GM21526 (cell line): Measurements from ENCODE around the gene RRP12.

Source experiments
- ATAC-seq: cut with Tn5 transposase; IDR thresholded peaks from one replicate; pipeline ENCODE4 v1.9.1; 2021; ENCODE audit warnings: moderate library complexity; ENCODE audit not compliant: unreplicated experiment, low FRiP score

The RRP12 gene

DNA sequence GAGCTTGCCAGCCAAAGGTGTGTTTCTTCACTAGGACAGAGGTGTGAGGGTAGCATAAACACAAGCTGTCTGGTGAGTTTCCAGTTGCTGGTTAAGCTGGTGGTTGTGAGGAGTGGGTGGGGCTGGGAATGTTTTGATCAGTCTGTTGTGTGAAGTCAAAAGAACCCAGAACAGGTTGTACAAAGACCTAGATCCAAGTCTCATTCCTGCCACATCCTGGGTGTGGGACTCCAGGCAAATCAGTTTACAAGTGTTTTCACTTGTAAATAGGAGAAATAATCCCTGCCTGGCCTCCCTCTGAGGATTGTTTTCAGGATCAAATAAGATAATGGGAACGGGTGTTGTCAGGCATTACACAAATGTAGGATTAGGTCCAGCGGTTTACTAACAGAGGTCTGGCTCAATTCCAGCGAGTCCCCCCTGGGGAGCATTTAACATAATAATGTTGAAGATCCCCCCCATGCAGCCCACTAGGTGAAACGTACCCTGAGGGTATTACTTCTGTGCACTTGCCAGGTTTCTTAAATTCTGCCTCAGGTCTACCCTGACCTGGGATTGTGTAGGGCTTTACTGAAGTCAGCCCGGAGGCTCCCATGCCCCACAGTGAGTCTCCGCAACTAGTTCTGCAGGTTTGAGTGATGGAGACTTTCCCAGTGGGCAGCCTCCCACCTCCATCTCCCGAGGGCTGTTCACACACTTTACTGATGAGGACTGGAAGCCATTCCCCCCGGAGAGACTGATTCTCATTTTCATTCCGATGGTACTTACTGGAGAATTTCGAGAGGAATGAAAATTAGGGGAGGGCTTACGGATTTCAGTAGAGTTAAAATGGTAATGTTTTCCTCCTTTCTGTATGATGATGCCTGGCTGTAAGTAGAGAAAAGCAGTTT is 64.0 kb downstream of the RRP12 start:
- no peak for ATAC-seq

DNA sequence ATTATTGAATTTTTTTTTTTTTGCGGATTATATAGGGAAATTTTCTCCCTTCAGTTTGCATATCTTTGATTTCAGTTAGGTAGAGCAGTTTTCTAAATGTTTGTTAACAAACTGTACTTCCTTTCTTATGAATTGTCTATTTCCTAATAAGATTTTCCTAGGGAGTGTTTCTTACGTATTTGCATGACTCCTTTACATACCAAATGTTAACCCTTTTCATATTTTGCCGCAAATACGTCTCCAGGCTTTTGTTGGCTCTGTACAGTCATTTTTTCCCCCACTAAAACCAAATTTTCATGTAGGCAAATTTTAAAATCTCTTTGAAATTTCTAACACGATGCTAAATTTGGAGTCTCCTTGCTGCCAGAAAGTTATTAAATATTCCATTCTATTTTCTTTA is 64.7 kb downstream of the RRP12 start:
- no peak for ATAC-seq

DNA sequence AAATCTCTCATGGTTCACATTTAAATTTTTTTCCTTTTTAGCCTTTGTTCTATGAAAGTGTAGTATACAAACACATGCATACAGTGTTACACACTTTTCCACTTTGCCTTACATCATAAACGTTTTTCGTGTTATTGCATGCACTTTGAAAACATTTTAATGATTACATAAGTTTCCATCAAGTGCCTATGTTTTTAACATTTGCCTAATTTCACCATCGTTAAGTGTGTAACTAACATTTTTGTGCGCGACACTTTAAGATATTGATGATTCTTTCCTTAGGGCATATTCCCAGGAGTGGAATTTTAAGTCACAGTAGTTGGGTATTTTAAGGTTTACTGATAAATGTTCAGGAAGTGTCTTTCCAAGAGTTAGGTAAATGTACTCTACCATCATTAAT is 65.1 kb downstream of the RRP12 start:
- no peak for ATAC-seq

DNA sequence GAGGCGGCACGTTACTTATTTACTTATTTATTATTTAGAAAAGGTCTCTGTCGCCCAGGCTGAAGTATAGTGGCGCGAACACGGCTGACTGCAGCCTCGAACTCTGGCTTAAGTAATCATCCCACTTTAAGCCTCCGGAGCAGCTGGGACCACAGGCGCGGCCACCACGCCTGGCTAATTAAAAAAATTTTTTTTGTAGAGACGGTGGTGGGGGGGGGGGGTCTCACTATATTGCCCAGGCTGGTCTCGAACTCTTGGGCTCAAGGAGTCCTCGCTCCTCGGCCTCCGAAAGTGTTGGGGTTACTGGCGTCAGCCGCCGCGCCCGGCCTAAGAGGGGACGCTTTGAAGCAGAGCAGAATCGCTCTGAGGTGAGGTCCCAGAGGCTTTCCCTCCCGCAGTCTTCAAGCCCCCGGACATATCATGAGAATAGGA is 65.9 kb downstream of the RRP12 start:
- no peak for ATAC-seq

DNA sequence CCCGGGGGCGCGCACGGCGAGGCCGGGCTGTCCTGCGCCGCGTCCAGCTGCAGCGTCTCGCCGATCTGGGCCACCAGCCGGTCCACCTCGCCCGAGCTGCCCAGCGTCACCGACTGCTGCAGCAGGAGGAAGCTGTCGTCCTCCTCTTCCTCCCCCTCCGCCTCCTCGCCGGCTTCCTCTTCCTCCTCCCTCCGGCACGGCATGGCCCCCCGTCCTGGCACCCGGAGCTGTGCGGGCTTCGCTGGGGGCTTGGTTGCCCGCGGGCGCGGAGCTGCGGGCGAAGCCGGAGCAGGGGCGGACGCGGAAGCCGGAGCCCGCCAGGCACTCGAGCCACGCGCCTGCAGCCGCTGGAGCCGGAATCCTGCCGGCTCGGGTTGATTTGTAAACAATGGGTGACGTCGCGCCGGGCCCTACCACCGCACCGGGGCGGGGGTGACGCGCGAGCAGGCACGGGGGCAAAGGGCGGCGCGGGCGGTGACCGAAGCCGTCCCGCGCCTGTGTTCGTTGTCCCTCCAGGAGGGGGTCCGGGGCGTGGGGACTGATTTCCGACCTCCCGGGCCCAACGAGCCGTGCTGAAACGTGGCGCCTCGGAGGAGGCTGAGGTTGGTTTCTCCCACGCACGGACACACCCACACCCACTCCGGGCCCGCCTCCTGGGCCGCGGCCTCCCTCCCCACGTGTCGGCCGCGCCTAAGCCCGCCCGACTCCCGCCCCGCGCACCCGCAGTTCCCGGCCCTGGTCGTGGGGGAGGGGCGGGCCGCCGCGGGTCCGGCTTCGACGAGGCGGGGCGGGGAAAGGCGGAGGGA is 66.6 kb downstream of the RRP12 start, which contains the start of gene FRAT2:
TSS of gene FRAT2 (minus strand) at position 360 of the 806 bp plus-strand sequence. CDS start at position 203, 157 bp downstream.
- peak; percentile 72 for ATAC-seq

DNA sequence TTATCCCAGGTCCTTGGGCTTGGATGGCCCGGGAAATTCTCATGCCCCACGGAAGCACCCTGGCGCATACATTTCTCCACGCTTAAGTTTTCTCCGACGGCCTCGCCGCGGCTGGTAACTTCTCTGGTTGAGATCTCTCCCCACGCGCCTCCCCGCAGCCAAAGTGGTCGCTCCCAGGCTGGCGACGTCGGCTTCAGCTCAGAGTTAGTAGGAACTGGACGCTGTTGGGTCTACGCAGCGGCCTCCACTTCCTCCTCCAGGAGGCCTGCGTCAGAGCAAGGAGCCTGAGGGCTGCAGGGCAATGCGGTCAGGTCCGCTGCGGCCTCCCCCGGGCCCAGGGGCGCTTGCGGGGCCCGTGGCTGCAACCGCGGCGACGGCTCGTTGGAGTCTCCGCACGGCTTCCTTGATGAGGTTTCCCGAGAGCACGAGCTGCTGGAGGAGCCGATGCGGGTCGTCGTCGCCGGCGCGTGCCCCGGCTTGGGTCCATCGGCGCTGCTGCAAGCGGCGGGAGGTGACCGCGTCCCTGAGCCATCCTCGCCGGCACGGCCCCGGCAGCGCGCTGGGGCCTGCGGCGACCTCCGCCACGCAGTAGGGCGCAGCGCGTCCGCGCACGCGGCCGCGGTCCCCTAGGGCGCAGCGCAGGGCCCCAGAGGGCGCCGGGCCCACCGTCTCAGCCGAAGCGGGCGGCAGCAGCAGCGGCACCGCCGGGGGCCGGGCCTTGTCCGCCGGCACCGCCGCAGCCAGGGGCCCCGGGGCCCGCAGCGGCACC is 67.4 kb downstream of the RRP12 start:
- ATAC-seq, result peak; percentile 28

DNA sequence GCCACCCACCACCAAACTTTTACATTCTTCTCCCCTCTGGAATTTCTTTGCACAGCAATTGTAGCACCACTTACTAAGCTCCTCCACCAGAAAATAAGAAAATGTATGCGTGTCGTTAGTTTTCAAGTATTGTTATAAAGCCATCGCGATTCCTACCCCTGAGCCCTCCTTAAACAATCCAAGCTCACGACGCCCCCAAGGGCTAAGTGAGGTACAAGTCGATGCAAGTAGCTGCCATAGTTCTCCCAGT is 67.9 kb downstream of the RRP12 start:
- no peak for ATAC-seq

DNA sequence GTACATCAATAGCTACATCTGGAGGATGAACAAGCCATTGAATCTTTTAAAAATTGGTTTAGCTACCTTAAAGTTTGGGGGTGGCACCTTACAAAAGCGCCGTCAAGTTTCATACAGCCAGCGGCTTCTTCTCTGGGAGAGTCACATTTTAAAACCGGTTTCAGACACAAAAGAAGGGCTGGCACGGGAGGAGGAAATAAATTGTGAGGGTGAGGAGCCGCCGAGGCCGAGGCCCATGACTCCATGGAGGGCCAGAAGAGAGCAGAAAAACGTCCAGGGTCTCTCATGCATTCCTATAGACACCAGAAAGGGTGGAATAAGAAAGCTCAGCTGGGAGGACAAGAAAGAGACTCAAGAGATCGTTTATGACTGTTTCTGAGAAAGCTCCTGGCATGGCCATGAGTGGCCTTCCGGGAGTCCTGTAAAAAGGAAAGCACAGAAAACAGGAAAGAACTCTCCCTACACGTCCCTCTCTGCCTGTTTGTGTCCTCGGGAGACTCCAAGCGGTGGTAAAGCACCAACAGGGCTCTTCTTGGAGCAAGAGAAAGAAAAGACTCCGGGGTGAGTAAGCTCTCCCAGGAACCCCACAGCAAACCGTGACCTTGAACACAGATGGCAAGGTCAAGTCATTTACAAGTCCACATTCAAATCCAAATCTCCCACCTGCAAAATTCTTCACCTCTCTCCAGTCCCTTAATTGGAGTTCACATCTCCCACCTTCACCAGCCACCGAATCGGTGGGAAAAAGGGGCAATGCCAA is 68.4 kb downstream of the RRP12 start:
- no peak for ATAC-seq

DNA sequence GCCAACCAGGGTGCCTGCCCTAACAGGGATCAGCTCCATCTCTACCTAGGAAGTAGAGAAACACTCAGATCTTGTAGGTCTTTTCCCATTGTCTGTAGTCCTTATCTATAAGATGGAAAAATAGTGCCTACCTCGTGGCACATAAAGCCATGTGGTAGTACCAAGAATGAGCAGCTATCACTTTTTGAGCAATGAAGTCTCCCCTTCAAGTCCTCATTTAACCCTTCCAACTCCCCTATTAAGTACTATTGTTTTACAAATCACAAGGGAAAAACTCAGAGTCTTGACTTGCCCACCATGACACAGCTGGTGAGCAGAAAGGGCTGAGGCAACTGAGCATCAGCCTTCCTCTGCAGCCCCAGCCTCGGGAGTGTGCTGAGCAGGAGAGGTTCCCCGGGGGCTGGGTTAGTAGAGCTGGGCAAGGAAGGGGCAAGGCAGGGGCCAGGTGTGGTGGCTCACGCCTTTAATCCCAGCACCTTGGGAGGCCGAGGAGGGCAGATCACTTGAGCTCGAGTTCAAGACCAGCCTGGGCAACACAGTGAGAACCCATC is 69.9 kb downstream of the RRP12 start:
- no peak for ATAC-seq

DNA sequence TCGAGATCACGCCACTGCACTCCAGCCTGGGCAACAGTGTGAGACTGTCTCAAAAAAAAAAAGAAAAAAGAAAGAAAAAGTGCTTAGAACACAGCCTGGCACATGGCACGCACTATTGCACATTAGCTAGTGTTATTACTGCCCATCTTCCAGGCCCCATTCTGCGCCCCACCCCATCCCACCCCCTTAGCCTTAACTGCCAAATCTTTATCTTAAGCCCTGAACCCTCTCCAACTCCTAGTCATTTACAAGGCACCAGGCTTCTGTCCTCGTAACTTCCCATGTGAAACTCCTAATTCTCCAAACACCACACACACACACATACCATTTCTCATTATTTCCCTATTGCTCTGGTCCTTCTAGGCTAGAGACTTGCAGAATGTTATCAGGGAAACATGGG is 71.4 kb downstream of the RRP12 start:
- ATAC-seq, result no peak

DNA sequence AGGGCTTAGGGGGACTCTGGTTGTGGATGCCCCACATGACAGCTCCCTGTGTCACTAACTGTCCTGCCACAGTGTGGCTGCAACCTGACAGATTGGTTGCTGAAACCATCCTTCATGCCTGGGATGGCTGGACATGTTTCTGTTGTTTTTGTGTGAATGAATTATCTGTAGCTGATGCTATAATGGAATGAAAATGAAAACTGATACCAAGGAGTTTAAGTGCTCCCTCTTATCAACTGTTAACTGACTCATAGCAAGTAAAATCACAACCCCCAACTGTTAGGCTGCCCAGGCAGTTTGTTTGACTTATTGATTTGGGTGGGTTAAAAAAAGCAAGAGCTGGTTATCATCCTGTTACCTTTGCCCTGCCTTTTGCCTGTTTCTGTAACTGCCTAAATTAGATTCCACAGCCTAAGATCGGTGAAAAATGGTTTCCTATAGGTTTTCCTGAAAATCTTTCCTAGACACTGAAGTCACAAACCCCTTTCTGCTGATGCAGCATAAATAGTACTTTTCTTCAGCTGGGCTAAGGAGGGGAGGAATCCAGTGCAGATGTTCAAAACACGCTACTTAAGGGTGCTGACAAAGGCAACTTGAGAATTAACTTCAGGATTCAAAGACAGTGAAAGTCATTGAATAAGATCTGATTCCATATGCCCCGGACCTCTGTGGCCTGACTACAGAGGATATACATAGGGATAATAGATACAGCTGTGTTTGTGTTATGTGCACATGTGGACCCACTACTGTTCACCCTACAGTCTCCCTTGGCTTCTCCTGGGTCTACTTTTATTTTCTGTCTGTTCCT is 72.3 kb downstream of the RRP12 start:
- ATAC-seq, result no peak

DNA sequence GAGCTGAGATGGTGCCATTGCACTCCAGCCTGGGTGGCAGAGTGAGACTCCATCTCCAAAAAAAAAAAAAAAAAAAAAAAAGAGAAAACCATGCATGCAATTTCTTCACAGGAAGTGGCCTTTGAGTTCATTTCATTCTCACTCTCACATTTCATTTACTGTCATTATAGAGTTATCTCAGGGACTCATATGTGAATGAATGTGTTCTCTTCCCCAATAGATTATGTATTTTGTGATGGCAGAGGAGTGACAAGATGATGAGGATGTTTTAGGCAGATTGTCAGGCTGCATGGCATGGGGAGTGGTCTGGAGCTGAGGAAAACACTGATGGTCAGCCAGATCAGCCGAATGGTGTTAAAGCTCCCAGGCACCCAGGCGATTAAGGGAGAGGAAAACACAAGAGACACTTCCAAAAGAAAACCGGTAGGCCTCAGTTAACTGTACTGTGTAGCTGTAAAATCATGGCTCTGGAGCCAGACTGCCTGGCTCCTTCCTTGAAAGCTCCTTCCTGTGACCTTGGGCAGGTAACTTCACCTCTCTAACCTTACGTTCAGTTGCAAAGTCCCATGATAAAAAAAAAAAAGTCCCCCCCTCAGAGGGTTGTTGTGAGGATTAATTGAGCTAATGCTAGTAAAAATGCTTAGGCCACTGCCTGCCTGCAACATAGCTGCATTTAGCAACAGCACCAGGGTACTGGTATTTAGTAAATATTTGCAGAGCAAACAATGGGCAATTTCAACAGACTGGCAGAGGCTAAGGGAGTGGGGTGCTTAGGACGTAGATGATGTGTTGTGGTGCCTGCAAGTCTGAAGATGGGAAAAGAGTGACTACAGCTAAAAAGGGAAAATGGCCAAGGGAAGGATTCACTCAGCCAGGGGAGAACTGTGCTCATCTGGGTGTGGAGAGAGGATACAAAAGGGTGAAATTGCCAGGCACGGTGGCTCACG is 73.5 kb downstream of the RRP12 start:
- ATAC-seq, result no peak

DNA sequence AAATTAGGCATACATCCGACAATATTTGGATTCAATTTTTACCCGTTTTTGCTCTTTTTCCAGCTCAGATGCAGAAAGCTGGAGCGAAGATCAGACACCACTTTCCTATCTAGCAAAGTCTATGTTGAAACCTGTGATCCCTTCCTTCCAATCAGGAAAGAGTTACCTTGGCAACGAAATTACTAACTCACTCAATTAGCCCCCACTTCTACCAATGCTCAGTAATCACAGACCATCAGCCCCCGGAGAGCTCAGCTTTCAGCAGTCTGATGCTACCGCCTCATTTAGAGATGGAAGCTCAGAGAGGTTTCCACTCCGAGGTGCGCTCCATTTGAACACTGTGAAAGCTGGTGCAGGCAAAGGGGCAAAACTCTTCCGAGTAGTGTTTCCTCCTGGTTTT is 75.4 kb downstream of the RRP12 start:
- ATAC-seq, result no peak

DNA sequence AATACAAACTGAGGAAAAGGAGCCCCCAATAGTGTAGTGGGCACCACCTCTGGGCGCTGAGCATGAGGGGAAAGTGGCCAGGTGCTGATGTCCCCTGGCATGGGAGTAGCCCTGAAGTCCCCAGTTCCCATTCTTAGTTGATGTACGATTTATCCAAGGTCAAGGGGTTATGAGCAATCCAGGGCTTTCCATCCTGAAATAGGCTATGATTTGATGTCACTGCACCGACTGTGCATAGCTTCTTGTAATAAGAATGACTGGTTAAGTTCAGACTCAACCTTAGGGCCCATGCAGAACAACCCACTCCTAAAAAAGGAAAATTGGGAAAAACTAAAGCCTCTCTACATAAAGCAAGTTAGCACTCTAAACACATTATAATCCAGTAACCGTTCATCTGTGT is 77.6 kb downstream of the RRP12 start:
- ATAC-seq, result no peak

DNA sequence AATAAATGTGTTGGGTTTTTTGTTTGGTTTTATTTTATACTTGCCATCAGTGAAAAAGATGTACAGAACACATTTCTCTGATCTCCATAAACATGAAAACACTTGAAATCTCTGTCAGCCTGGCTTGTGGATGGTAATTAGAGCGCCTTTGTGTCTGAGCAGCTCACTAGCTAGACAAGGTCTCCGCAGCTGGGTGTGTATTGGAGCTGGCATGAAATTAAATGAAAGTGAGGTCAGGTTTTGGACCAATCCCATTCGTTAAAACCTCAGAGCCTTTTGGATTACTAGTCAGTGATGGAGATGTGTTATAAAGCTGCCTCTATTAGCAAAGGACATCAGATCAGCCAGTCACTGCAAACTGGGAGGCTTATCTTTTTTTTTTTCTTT is 79.3 kb downstream of the RRP12 start:
- ATAC-seq, result no peak

DNA sequence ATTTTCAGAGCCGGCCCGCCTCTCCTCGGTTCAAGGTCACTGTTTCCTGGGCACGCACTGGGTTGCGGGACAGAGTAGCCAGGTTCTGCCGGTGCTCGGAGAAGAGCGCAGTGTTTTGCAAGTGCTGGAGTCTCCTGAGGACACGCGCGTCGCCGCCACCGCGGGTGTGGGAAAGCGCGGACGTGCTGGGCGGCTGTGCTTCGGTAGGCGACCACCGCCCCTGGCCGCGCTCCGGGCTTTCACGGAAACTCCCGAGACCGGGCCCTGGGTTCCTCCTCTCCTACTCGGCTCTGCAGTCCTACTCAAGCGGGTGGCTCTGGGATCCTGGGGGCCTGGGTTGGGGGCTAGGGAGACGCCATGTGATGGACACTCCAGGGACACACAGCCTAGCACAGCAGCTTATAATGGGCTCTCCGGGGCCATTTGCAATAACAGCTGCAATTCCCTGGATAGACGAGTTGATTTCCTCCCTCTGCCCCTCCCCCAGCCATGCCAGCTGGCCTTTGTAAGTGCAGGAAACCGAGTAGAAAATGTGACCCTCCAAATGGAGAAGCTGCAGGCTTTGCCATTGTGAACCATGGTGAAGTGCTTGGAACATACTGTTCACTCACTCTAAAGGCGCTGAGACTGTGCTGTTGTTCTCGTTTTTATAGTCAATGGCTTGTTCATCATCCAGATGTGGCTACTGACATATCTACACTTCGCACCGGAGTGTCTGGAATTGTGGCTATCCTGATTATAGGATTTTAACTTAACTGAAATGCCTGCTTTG is 79.9 kb downstream of the RRP12 start:
- ATAC-seq, result no peak

DNA sequence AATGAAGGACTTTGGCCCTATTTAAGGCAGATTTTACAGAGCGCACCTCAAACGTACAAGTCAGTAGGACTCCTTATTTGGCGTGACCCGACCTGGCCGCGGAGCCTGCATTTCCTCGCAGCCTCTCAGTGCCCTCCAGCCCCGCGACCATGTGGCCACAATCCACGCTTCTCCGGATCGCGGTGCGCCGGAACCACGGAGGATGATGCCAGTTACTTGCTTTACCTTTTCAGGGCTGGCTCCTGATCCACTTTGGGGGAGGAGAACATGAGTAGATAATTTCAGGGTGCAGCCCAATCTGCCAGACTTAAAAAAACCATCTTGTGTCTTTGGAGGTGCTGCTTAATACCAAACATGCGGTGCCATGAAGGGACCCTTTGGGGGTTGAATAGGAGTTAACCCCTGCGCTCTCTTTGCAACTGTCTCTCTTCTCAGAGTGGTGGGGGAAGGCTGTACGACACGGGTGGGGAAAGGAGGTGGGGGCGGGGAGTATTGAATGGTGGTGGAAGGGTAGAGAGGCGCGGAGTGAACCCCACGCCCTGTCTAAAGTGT is 80.6 kb downstream of the RRP12 start:
- no peak for ATAC-seq
